WI38 (cell line): ENCODE results near the gene LCN6.

Experiments
- H3K4me3 ChIP-seq: 2 replicates; pipeline ENCODE4 v1.5.1; 2011; ENCODE audit warnings: low read depth, mild to moderate bottlenecking, control low read depth, low read length
- CTCF ChIP-seq: IDR thresholded peaks from 2 replicates; pipeline ENCODE4 v1.5.1; 2012; ENCODE audit warnings: low read depth, mild to moderate bottlenecking, control low read depth, low read length

Gene LCN6

GRCh38 chr9:136754626-136755301 is 6.4 kb upstream of the LCN6 start:
- TF ChIP-seq CTCF: no peak
- no peak overlapping the region for H3K4me3 ChIP-seq

- no peak for TF ChIP-seq CTCF
- no peak overlapping the region for H3K4me3 ChIP-seq
Measured at GRCh38 chr9:136754059-136754572, 5.8 kb upstream of the LCN6 start.

- no peak for TF ChIP-seq CTCF
Measured at GRCh38 chr9:136753371-136754058, 5.2 kb upstream of the LCN6 start.

GRCh38 chr9:136751814-136752213 is 3.5 kb upstream of the LCN6 start:
- TF ChIP-seq CTCF: no peak

More at GRCh38 chr9:136753371-136754058, 5.2 kb upstream of the LCN6 start:
- H3K4me3 ChIP-seq: no peak overlapping the region

GRCh38 chr9:136751244-136751643 is 2.9 kb upstream of the LCN6 start:
- no peak overlapping the region for H3K4me3 ChIP-seq

More at GRCh38 chr9:136751814-136752213, 3.5 kb upstream of the LCN6 start:
- H3K4me3 ChIP-seq: no peak overlapping the region

GRCh38 chr9:136750526-136750925 is 2.2 kb upstream of the LCN6 start:
- no peak for TF ChIP-seq CTCF
- H3K4me3 ChIP-seq: no peak overlapping the region

More at GRCh38 chr9:136751244-136751643, 2.9 kb upstream of the LCN6 start:
- no peak for TF ChIP-seq CTCF
